ENCODE results near the gene OR52E4.

OR52E4 gene

GRCh38 chr11:5851002-5851401 is 29.4 kb upstream of the OR52E4 start:
- no peak overlapping the region for H3K4me3 ChIP-seq (ENCODE audit: low read length)
- no peak for TF ChIP-seq CTCF (conservative IDR thresholded peaks at IDR 0.05; ENCODE audit: low read depth, low read length)
- DNase-seq (ENCODE audit: low read depth): no peak

DNA sequence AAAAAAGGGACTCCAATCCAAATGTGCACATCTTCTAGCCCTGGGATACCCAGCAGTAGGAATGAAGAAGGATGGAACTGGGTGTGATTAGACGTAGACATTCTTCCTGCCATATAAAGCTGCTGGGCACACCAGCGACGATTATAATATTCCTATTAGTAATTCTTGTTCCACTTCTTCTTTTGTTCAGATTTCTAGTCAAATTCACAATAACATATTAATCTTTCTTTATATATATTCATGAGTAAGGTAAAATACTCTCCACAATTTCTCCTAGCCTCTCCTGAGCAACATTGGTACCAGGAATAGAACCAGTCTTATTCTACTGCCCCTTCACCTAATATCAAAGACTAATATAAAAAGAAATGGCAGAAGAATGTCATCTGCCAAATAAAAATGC is 22.8 kb upstream of the OR52E4 start, which contains the start of gene OR52E8:
Gene OR52E8 (minus strand): TSS at position 101 of the 400 bp plus-strand sequence. CDS start 0 bp downstream, at position 101.
- no peak within 1 kb of the TSS for H3K4me3 ChIP-seq (ENCODE audit: low read length)
- DNase-seq (ENCODE audit: low read depth): no peak
- no peak for TF ChIP-seq CTCF (conservative IDR thresholded peaks at IDR 0.05; ENCODE audit: low read depth, low read length)

DNA sequence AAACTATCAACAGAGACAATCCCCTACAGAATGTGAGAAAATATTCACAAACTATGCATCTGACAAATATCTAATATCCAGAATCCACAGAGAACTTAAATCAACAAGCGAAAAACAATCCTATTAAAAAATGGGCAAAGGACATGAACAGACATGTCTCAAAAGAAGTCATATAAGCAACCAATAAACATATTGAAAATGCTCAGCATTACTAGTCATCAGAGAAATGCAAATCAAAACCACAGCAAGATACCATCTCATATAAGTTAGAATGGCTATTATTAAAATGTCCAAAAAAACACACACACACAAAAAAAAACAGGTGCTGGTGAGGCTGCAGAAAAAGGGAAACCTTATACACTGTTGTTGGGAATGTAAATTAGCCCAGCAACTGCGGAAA is 14.6 kb upstream of the OR52E4 start:
- no peak overlapping the region for H3K4me3 ChIP-seq (ENCODE audit: low read length)
- TF ChIP-seq CTCF (conservative IDR thresholded peaks at IDR 0.05; ENCODE audit: low read depth, low read length): no peak
- no peak for DNase-seq (ENCODE audit: low read depth)

DNA sequence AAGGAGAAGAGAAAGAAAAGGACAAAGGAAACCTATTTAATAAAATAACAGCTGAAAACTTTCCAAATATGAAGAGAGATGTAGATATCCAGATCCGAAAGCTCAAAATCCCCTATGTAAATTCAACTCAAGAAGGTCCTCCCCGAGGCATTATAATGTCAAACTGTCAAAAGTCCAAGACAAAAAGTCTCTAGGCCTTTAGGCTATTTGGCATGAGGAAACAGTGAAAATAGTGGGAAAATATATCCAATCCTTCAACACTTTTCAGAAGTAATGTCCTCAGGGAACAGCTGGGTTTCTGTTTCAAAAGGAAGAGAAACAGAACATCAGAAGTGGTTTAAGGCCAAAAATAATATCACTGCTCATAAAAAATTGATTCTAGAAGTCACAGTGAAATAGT is 1.9 kb upstream of the OR52E4 start:
- DNase-seq (ENCODE audit: low read depth): no peak
- H3K4me3 ChIP-seq (ENCODE audit: low read length): no peak overlapping the region
- TF ChIP-seq CTCF (conservative IDR thresholded peaks at IDR 0.05; ENCODE audit: low read depth, low read length): no peak

DNA sequence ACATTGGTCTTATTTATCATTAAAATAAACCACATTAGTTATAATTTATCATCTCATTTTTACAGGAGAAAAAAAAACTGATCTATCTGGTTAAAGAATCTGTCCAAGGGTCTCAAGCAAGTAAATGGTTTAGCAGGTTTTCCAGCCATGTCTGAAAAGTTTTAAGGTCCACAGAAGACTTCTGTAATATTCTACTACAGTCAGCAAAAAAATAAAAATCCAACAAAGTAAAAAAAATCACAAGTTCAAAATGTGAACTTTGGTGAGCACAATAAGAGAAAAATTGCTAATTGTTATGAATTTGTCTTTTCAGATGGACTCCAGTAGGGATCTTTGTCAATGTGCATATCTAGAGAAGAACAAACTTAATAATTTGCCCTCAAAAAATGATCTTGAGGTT is 1.3 kb downstream of the OR52E4 start:
- H3K4me3 ChIP-seq (ENCODE audit: low read length): no peak overlapping the region
- no peak for DNase-seq (ENCODE audit: low read depth)
- TF ChIP-seq CTCF (conservative IDR thresholded peaks at IDR 0.05; ENCODE audit: low read depth, low read length): no peak

GRCh38 chr11:5887172-5887571 is 6.7 kb downstream of the OR52E4 start:
- no peak overlapping the region for H3K4me3 ChIP-seq (ENCODE audit: low read length)
- DNase-seq (ENCODE audit: low read depth): no peak
- no peak for TF ChIP-seq CTCF (conservative IDR thresholded peaks at IDR 0.05; ENCODE audit: low read depth, low read length)

GRCh38 chr11:5887661-5888060 is 7.2 kb downstream of the OR52E4 start:
- H3K4me3 ChIP-seq (ENCODE audit: low read length): no peak overlapping the region
- TF ChIP-seq CTCF (conservative IDR thresholded peaks at IDR 0.05; ENCODE audit: low read depth, low read length): no peak
- DNase-seq (ENCODE audit: low read depth): no peak
